GM12873 (cell line): ENCODE data around the gene BMP6.

Experiments used
- TF ChIP-seq, protein P1 (sequence below): IDR thresholded peaks from 2 replicates; pipeline ENCODE4 v1.5.1; 2012; ENCODE audit warnings: low read depth, mild to moderate bottlenecking, moderate library complexity, low read length, control low read depth; ENCODE audit not compliant: insufficient read depth; ENCODE audit errors: missing control alignments

BMP6 gene

DNA sequence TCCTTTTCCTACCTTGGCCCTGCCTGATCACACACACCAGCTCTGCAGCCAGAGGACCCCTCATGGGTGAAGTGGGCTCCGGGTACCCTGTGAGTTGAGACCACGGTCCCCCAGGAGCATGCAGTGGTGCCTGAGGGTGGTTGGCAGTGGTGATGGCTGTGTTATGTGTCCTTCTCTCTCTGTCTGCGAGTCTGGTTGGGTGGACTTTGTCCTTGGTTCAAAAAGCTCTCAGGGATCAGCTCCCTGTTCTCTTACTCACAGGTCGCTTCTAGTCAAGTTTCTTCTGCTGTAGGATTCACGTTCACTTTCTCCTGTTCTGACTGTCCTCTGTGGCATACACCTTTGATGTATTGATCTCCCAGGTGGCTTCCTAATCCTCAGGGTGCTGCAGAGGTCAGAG, 100.1 kb downstream of the BMP6 start:
- TF ChIP-seq, protein P1, sequence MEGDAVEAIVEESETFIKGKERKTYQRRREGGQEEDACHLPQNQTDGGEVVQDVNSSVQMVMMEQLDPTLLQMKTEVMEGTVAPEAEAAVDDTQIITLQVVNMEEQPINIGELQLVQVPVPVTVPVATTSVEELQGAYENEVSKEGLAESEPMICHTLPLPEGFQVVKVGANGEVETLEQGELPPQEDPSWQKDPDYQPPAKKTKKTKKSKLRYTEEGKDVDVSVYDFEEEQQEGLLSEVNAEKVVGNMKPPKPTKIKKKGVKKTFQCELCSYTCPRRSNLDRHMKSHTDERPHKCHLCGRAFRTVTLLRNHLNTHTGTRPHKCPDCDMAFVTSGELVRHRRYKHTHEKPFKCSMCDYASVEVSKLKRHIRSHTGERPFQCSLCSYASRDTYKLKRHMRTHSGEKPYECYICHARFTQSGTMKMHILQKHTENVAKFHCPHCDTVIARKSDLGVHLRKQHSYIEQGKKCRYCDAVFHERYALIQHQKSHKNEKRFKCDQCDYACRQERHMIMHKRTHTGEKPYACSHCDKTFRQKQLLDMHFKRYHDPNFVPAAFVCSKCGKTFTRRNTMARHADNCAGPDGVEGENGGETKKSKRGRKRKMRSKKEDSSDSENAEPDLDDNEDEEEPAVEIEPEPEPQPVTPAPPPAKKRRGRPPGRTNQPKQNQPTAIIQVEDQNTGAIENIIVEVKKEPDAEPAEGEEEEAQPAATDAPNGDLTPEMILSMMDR = no peak

DNA sequence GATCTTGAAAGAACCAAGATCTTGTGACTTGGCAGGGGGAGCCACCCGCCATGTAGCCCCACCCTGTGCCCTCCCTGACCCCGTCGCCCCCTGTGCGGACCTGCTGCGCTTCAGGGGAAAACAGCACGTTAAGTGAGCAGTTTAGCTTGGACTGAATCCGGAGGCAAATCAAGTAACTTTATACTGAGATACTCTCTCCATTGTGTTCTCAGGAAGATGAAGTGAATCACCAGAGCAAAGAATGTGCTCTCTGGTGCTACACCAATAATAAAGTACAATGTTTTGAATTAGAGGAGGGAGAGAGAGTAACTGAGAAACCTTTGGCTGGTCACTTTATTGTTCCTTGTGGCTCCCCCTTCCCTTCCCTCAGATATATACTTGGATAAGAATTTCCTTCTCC, 101.2 kb downstream of the BMP6 start:
- TF ChIP-seq, protein P1 = no peak

DNA sequence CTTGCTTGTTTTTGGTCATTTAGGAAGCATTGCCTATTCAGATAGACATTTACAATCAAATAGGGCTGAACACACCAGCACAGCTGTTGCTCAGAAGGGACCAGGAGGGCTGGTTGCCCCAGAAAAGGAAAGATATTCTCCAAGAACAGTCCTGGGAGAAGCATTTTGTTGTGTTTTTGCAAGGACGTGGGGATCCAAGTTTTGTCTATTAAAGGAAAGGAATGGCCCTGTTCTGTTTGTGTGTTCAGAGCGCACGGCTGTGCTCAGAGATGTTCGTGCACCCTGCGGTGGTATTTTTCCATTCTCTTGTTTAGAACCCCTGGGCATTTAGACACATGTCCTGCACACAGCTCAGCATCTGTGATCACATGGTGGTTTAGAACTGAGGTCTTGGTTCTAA, 102.2 kb downstream of the BMP6 start:
- TF ChIP-seq, protein P1 = no peak

DNA sequence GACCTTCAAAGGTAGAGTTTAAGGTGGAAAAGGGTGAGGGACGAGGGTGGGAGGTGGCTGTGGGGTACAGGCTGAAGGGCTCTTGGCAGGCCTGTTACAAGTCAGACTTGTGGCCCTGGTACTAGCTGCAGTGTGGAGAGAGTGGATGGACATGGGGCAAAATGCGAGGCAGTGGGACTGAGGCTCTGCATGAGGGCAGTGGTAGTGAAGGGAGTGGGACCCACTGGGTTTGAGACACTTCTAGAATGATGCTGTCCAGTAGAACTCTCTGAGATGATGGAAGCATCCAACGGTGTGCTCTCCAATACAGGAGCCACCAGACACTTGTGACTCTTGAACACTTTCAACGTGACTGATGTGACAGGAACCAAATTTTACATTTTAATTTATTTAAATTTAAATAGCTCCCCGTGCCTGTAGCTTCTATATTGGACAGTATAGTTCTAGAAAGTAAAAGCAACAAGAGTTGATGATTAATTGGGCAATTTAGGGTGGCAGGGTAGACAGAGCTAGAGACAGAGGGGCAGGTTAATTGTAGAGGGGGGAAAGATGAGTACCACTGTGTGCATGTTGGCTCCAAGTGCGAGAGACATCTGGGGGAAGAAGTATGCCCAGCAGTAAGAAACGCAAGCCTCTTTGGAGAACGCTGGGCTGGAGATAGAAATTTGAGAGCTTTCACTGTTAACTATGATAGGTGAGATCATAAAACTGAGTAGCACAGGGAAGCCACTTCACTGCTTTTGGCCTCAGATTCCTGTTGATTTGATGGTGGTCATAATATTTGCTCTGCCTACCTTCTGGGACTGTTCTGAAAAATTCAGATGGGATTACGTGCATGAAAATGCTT, 107.2 kb downstream of the BMP6 start:
- TF ChIP-seq, protein P1 = no peak

GRCh38 chr6:7833751-7834070, 107.8 kb downstream of the BMP6 start:
- TF ChIP-seq, protein P1 = no peak

GRCh38 chr6:7836371-7837026, 110.6 kb downstream of the BMP6 start:
- TF ChIP-seq, protein P1 = no peak

- TF ChIP-seq, protein P1 = no peak
Observed at GRCh38 chr6:7841781-7842468, 116.0 kb downstream of the BMP6 start.
